HCT116 (cell line): ENCODE data around the gene THRA. TPM values are rescaled to one million over a fixed set of nuclear protein-coding genes. Genes with fewer than 3 reads are reported as not detected.

Experiments used
- ATAC-seq: fragments of 200-7000 bp; cut with Tn5 transposase; 2 replicates; pipeline ENCODE4 v1.9.1; 2020; ENCODE audit warnings: mild to moderate bottlenecking, moderate library complexity
- BruUV-seq: library from RNA; stranded (reverse); fragments of 400-500 nt; replicated peaks from 2 replicates; lab custom pipeline; 2021; lab: Mats Ljungman, UMichigan
- CTCF ChIA-PET: fragments of 300-600 bp; sonication (Branson Sonifier 250); formaldehyde crosslinking; loops from one replicate; lab custom pipeline; 2021; ENCODE audit warnings: antibody characterized with exemption; lab: Charles Lee
- POLR2A ChIA-PET: fragments of 300-600, 350-600 bp; sonication (Branson Sonifier 250); formaldehyde crosslinking; loops from one replicate; lab custom pipeline; 2021; ENCODE audit warnings: antibody characterized with exemption; lab: Charles Lee
- RAD21 ChIA-PET, 2 experiments: fragments of 300-600 bp; sonication (Branson Sonifier 250); formaldehyde crosslinking; loops; one replicate each; lab custom pipeline; 2023; ENCODE audit warnings: low total read pairs in 2 of 2; ENCODE audit not compliant: uncharacterized antibody in 2 of 2, unreplicated experiment in 2 of 2, low non-redundant PET in 1 of 2; lab: Charles Lee
- DNase-seq: peaks from one replicate; pipeline ENCODE4 v3.0.0-alpha.2; 2010; ENCODE audit warnings: low read depth, low spot score
- H2AFZ ChIP-seq: fragments of 200-600 bp; shearing (Covaris generic), sonication (generic); 2 replicates; pipeline ENCODE4 v1.6.1; 2017; ENCODE audit warnings: low read depth, mixed run types, mixed read lengths, antibody characterized with exemption, low read length; ENCODE audit not compliant: poor library complexity, severe bottlenecking
- H3K27ac ChIP-seq: 2 replicates; pipeline ENCODE4 v1.5.1; 2012; ENCODE audit warnings: low read depth, low read length
- H3K27me3 ChIP-seq: fragments of 200-600 bp; sonication (generic); 2 replicates; pipeline ENCODE4 v1.6.1; 2016; ENCODE audit warnings: mixed run types, low read length, mixed read lengths; ENCODE audit not compliant: insufficient read depth
- H3K36me3 ChIP-seq, 2 experiments: fragments of 200-500 bp in 1 of 2; fragments of 200-600 bp in 1 of 2; sonication (Bioruptor generic) in 1 of 2; sonication (generic) in 1 of 2; 2 replicates each; pipeline versions ENCODE4 v1.5.1 to v1.6.1; 2014 to 2016; ENCODE audit warnings: low read length in 2 of 2, inconsistent platforms in 1 of 2, mixed read lengths in 1 of 2, mixed run types in 1 of 2; ENCODE audit not compliant: insufficient read depth in 2 of 2, control insufficient read depth in 1 of 2
- H3K4me1 ChIP-seq, 2 experiments: fragments of 200-600 bp in 1 of 2; sonication (generic) in 1 of 2; 2 replicates each; pipeline versions ENCODE4 v1.5.1 to v1.6.1; 2012 to 2017; ENCODE audit warnings: low read length in 2 of 2, inconsistent platforms in 1 of 2, mild to moderate bottlenecking in 1 of 2, mixed read lengths in 1 of 2, mixed run types in 1 of 2, moderate library complexity in 1 of 2; ENCODE audit not compliant: insufficient read depth in 2 of 2, control insufficient read depth in 1 of 2
- H3K4me2 ChIP-seq: fragments of 200-600 bp; sonication (generic); 2 replicates; pipeline ENCODE4 v1.6.1; 2017; ENCODE audit warnings: mixed run types, low read length, mixed read lengths
- H3K4me3 ChIP-seq, 2 experiments: fragments of 200-600 bp in 1 of 2; sonication (generic) in 1 of 2; replicated peaks in 1 of 2; 2 replicates each; pipeline ENCODE4 v1.5.1; 2011 to 2016; ENCODE audit warnings: low read length in 2 of 2, control low read depth in 1 of 2, low read depth in 1 of 2, mild to moderate bottlenecking in 1 of 2, mixed read lengths in 1 of 2, mixed run types in 1 of 2
- H3K79me2 ChIP-seq: fragments of 200-600 bp; sonication (generic); 2 replicates; pipeline ENCODE4 v1.6.1; 2017; ENCODE audit warnings: mild to moderate bottlenecking, mixed run types, low read length, moderate library complexity, mixed read lengths; ENCODE audit not compliant: insufficient read depth
- H3K9ac ChIP-seq: fragments of 200-600 bp; sonication (generic); 2 replicates; pipeline ENCODE4 v1.6.1; 2016; ENCODE audit warnings: low read length, mixed read lengths
- H3K9me2 ChIP-seq: fragments of 200-600 bp; sonication (generic), shearing (Covaris generic); 2 replicates; pipeline ENCODE4 v1.6.1; 2017; ENCODE audit warnings: mixed run types, mild to moderate bottlenecking, moderate library complexity; ENCODE audit not compliant: insufficient read depth
- H3K9me3 ChIP-seq, 2 experiments: fragments of 200-500 bp in 1 of 2; fragments of 200-600 bp in 1 of 2; sonication (Bioruptor generic) in 1 of 2; sonication (generic) in 1 of 2; 2 replicates each; pipeline ENCODE4 v1.6.1; 2014 to 2017; ENCODE audit warnings: low read length in 2 of 2, mixed read lengths in 2 of 2, inconsistent platforms in 1 of 2, low read depth in 1 of 2, mild to moderate bottlenecking in 1 of 2, mixed run types in 1 of 2, moderate library complexity in 1 of 2; ENCODE audit not compliant: control insufficient read depth in 1 of 2, insufficient read depth in 1 of 2
- H4K20me1 ChIP-seq: fragments of 200-600 bp; sonication (generic), shearing (Covaris generic); 2 replicates; pipeline ENCODE4 v1.6.1; 2017; ENCODE audit warnings: mixed run types, mild to moderate bottlenecking, moderate library complexity; ENCODE audit not compliant: insufficient read depth
- CBX3 ChIP-seq: IDR thresholded peaks from 2 replicates; pipeline ENCODE4 v1.6.1; 2012; ENCODE audit warnings: low read depth
- CTCF ChIP-seq, 3 experiments: fragments of 200-600 bp in 1 of 3; sonication (generic) in 1 of 3; IDR thresholded peaks in 2 of 3; conservative IDR thresholded peaks in 1 of 3; 2 replicates each; pipeline ENCODE4 v1.5.1; 2012 to 2017; ENCODE audit warnings: low read depth in 2 of 3, low read length in 2 of 3, antibody characterized with exemption in 1 of 3, borderline replicate concordance in 1 of 3, control low read depth in 1 of 3, mild to moderate bottlenecking in 1 of 3, mixed read lengths in 1 of 3, mixed run types in 1 of 3, moderate library complexity in 1 of 3; ENCODE audit not compliant: insufficient read depth in 1 of 3
- FOSL1 ChIP-seq: IDR thresholded peaks from 2 replicates; pipeline ENCODE4 v1.6.1; 2012; ENCODE audit warnings: low read depth
- POLR2A ChIP-seq: IDR thresholded peaks from 2 replicates; pipeline ENCODE4 v1.7.0; 2011; ENCODE audit warnings: borderline replicate concordance; ENCODE audit not compliant: insufficient read depth, insufficient read length; ENCODE audit errors: extremely low read depth
- POLR2AphosphoS5 ChIP-seq: IDR thresholded peaks from 2 replicates; pipeline ENCODE4 v1.6.1; 2011; ENCODE audit warnings: mild to moderate bottlenecking, low read depth, low read length, moderate library complexity
- intact Hi-C: fragments of 100-400 bp; cut with micrococcal nuclease; formaldehyde crosslinking; loops from 2 replicates; pipeline ENCODE4 v1.10.0; 2022
- total RNA-seq: library from RNA; stranded (reverse); gene quantifications from one replicate; pipeline ENCODE4 v1.2.1, GENCODE V29; 2021; ENCODE audit not compliant: unreplicated experiment
- TF ChIP-seq, protein P1 (sequence below): IDR thresholded peaks from 2 replicates; pipeline ENCODE4 v1.6.1; 2011; ENCODE audit warnings: mild to moderate bottlenecking, low read length, moderate library complexity; ENCODE audit not compliant: insufficient replicate concordance; ENCODE audit errors: extremely low read depth

The THRA gene
- total RNA-seq, 1 experiment from 2014 or later, result 23.3 TPM

DNA sequence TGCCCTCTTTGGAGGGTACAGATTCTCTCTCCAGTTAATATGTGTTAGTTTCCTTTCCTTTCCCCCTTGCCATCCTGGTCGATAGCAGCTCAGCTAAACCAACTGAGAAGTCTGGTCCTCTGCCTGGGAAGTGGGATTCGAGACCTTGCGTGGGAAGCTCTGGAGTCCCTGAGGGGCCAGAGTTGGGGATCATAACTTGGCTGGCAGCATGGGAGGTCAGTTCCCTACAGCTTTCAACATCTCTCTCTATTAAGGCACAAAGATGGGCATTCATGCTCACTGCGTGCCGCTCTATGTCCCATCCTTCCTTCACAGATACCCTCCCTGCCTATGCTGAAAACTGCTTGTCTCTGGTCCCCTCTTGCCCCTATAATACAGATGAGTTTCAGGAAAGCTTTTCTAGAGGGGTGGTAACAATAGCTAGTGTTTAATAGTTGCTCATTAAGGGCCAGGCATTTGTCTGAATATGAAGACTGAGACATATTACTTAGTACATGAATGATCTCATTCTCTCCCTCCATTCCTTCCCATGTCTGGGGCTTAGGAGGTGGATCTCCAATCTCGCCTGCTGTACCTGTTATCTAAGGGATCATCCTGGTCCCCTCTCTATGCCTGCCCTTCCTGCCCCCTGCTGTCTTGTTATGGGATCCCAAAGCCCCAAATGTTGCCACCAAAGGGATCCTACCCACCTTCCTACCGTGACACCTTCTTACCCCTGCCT is 10.8 kb downstream of the THRA start:
- no peak overlapping the region for H3K4me2 ChIP-seq
- intact Hi-C loops, result no loop called here

More for the DNA sequence above, 10.8 kb downstream of the THRA start:
- no peaks in the 10 kb centered on the region for H3K9me2 ChIP-seq
- peaks cover 67 to 69% of the 10 kb centered on the region in 2 experiments for H3K4me1 ChIP-seq
- no peak overlapping the region for H3K9ac ChIP-seq
- H3K27ac ChIP-seq, result no peak overlapping the region; the same call in 1 of the 2 replicates
- no peaks in the 10 kb centered on the region for H4K20me1 ChIP-seq
- H3K9me3 ChIP-seq, result no peaks in the 10 kb centered on the region
- H3K27me3 ChIP-seq, result no peaks in the 10 kb centered on the region
- H3K36me3 ChIP-seq, result no peaks in the 10 kb centered on the region
- BruUV-seq, result no TSS peak
- TF ChIP-seq CBX3, result no peak
- TF ChIP-seq POLR2A, result no peak
- no peak for TF ChIP-seq POLR2AphosphoS5
- TF ChIP-seq CTCF (IDR thresholded peaks at IDR 0.05 in 2 of 3, conservative IDR thresholded peaks at IDR 0.05 in 1 of 3; ENCODE audit: borderline replicate concordance in 1 of 3, insufficient read depth in 1 of 3, low read depth in 2 of 3, low read length in 2 of 3), result no peak
- no peak for TF ChIP-seq FOSL1
- TF ChIP-seq, protein P1, sequence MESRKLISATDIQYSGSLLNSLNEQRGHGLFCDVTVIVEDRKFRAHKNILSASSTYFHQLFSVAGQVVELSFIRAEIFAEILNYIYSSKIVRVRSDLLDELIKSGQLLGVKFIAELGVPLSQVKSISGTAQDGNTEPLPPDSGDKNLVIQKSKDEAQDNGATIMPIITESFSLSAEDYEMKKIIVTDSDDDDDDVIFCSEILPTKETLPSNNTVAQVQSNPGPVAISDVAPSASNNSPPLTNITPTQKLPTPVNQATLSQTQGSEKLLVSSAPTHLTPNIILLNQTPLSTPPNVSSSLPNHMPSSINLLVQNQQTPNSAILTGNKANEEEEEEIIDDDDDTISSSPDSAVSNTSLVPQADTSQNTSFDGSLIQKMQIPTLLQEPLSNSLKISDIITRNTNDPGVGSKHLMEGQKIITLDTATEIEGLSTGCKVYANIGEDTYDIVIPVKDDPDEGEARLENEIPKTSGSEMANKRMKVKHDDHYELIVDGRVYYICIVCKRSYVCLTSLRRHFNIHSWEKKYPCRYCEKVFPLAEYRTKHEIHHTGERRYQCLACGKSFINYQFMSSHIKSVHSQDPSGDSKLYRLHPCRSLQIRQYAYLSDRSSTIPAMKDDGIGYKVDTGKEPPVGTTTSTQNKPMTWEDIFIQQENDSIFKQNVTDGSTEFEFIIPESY, result no peak
- DNase-seq (no peak), ATAC-seq (no peak)
- peaks cover 4% of the 10 kb centered on the region; the same call in 1 of the 2 replicates for H3K79me2 ChIP-seq
- ChIA-PET CTCF (interaction anchor here (1.1 to 2.7 kb wide), 4 partner anchors 8 to 16 kb away, joined by 4 to 36 read pairs (median 10); no protein-coding TSS in a partner anchor), RAD21 (no interaction called here), POLR2A (interaction anchor here (0.9 to 1.0 kb wide), 2 partner anchors 25 to 27 kb away, joined by 3 to 4 read pairs; partner anchors contain the start of gene NR1D1)
- no peak overlapping the region for H2AFZ ChIP-seq
- no peak overlapping the region for H3K4me3 ChIP-seq
